Measurements from ENCODE around the gene MTIF2.

MTIF2 gene

DNA sequence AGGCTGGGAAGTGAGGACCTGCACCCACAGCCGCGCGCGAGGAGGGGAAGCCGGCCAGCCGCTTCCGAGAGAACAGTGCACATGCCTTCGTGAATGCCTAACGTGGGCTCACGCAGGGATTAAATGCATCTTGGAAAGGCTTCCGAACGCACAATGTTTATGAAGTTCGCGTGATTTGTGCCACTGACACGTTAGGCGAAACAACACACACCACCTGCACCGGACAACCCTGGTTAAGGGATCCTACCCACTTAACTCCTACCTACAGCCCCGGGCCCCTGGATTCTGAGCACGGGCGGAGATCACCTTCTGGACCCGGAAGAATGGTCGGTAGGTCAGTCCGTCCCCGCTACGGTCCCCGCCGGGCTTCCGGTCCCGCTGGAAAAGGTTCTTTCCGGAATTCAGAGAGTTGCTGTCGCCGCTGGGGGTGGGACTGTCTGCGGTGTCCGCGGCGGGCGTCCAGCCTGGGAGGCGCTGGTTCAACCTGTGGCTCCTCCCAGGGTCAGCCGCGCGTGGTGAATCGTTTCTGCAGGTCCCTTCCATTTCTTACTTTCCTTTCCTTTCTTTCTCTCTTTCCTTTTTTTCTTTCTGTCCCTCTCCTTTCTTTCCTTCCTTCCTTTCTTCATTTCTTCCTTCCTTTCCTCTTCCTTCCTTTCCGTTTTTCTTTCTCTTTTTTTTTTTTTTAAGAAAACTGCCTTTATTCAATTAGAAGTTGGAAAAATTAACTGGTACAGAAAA, at the start of gene MTIF2:
MTIF2 (minus strand) TSS at position 325 of the 738 bp plus-strand sequence. CDS start 5,373 bp downstream, outside the sequence.
- DNase-seq (ENCODE audit: low read depth in 2 of 2): peak; percentile 93 to 95
- TF ChIP-seq, protein P1, sequence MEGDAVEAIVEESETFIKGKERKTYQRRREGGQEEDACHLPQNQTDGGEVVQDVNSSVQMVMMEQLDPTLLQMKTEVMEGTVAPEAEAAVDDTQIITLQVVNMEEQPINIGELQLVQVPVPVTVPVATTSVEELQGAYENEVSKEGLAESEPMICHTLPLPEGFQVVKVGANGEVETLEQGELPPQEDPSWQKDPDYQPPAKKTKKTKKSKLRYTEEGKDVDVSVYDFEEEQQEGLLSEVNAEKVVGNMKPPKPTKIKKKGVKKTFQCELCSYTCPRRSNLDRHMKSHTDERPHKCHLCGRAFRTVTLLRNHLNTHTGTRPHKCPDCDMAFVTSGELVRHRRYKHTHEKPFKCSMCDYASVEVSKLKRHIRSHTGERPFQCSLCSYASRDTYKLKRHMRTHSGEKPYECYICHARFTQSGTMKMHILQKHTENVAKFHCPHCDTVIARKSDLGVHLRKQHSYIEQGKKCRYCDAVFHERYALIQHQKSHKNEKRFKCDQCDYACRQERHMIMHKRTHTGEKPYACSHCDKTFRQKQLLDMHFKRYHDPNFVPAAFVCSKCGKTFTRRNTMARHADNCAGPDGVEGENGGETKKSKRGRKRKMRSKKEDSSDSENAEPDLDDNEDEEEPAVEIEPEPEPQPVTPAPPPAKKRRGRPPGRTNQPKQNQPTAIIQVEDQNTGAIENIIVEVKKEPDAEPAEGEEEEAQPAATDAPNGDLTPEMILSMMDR (IDR thresholded peaks at IDR 0.05; ENCODE audit: low read depth, low read length): no peak
- H3K4me3 ChIP-seq (replicated peaks in 1 of 2; ENCODE audit: low read depth in 2 of 2, low read length in 2 of 2): peak within 1 kb of the TSS; percentile 70 to 93

DNA sequence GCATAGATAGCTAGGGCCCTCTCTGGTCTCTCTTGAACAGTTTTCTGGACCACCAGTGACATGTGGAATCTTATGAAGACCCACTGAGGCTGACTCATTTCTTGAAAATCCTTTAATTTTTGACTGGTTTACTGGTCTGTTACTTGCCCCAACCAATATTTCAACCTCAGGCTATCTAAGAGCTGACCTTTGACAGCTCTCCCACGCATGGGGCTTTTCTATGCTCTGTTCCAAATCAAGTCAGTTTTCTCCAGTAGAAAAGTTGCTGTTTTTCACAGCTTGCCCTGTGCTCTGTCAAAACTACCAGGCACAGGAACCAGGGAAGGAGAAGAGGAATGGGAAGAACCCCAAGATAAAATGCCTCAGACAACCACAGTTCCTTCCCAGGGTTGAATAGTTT, 46.0 kb upstream of the MTIF2 start:
- TF ChIP-seq, protein P1 (IDR thresholded peaks at IDR 0.05; ENCODE audit: low read depth, low read length): no peak
- H3K4me3 ChIP-seq (replicated peaks in 1 of 2; ENCODE audit: low read depth in 2 of 2, low read length in 2 of 2): no peak overlapping the region
- no peak for DNase-seq (ENCODE audit: low read depth in 2 of 2)

DNA sequence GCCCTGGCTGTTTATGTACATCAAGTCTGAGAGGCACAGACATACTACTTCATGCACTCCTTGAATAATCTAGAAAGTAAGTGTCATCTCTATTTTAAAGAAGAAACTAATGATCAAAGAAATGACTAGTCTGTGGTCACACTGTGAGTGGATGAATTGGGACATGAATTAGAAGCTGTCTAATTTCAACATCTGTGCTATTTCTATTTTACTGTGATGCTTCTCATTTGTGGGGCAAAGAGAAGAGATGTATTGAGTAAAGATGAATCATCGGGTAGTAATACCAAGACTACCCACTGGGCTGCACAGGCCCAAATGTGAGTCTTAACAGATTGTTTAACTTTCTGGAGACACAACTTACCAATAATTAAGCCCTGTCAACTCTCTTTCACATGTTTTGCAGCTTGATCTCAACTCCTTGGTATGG, 42.4 kb upstream of the MTIF2 start:
- peak; percentile 31 to 63 for DNase-seq (ENCODE audit: low read depth in 2 of 2)
- TF ChIP-seq, protein P1 (IDR thresholded peaks at IDR 0.05; ENCODE audit: low read depth, low read length): peak; percentile 49
- H3K4me3 ChIP-seq (replicated peaks in 1 of 2; ENCODE audit: low read depth in 2 of 2, low read length in 2 of 2): no peak overlapping the region

DNA sequence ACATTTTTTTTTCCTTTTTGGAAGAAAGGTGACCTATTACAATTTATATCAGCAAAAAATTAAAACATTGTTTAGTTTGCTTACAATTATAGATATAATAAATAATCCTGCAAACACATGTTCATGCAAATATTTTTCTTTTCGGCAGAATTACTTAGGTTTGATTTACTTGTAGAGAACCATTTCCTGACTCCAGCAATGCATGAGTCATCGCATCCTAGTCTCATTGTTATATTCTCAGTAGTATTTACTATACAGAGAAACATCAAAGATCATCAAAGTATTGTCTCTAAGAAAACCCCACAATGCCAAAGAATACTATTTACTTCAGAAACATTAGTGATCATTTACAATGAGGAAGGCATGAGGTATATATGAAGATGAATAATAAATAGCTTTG, 40.4 kb upstream of the MTIF2 start:
- H3K4me3 ChIP-seq (replicated peaks in 1 of 2; ENCODE audit: low read depth in 2 of 2, low read length in 2 of 2): no peak overlapping the region
- peak; percentile 67 to 77 for DNase-seq (ENCODE audit: low read depth in 2 of 2)
- TF ChIP-seq, protein P1 (IDR thresholded peaks at IDR 0.05; ENCODE audit: low read depth, low read length): no peak

DNA sequence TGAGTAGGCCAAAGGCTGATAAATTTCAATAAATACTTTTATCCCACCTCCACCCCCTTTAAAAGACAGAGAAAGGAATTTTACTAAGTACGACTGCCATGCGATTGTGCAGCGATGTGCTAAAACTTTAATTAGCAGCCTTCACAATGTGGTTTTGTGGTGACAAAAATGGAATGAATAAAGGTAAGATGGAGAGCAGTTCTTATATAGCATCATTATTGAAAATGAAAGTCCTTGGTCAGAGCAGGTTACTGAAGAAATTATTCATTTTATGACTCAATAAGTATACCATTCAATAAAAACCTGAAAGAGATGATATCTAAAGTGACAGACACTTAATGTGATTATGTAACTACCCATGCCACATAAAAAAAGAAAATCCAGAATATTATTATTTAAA, 33.2 kb upstream of the MTIF2 start:
- TF ChIP-seq, protein P1 (IDR thresholded peaks at IDR 0.05; ENCODE audit: low read depth, low read length): no peak
- H3K4me3 ChIP-seq (replicated peaks in 1 of 2; ENCODE audit: low read depth in 2 of 2, low read length in 2 of 2): no peak overlapping the region
- no peak for DNase-seq (ENCODE audit: low read depth in 2 of 2)

DNA sequence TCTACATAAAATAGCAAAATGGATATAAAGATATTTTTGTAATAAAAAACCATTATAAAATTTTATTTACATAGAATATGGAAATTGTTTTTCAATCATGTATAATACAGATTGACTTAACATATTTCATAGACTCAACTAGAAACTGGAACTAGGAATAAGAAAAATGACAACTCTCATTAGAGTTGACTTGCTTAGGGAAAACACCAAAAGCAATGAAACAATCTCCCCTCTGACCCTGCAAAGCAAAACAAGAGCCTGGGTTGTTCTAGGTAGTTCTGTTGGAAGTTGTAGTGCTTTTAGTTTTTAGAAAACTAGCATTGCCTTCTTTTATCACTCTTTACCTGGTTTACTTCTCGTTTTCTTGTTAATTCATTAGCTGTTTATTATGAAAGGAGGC, 32.2 kb upstream of the MTIF2 start:
- DNase-seq (ENCODE audit: low read depth in 2 of 2): no peak
- TF ChIP-seq, protein P1 (IDR thresholded peaks at IDR 0.05; ENCODE audit: low read depth, low read length): no peak
- H3K4me3 ChIP-seq (replicated peaks in 1 of 2; ENCODE audit: low read depth in 2 of 2, low read length in 2 of 2): no peak overlapping the region
